NCI-H1694 treated with DMSO at 0.1 percent for 48 hours (cell line): Measurements from ENCODE around the gene SPDYE16.
"Not testable (repeated sequence)": the region's sequence is repeated elsewhere in the genome, so short reads cannot be mapped to it uniquely, and the experiment has no call there.

Experiments used
- DNase-seq: peaks from one replicate; lab custom pipeline; 2025; lab: John Stamatoyannopoulos, UW

The SPDYE16 gene

DNA sequence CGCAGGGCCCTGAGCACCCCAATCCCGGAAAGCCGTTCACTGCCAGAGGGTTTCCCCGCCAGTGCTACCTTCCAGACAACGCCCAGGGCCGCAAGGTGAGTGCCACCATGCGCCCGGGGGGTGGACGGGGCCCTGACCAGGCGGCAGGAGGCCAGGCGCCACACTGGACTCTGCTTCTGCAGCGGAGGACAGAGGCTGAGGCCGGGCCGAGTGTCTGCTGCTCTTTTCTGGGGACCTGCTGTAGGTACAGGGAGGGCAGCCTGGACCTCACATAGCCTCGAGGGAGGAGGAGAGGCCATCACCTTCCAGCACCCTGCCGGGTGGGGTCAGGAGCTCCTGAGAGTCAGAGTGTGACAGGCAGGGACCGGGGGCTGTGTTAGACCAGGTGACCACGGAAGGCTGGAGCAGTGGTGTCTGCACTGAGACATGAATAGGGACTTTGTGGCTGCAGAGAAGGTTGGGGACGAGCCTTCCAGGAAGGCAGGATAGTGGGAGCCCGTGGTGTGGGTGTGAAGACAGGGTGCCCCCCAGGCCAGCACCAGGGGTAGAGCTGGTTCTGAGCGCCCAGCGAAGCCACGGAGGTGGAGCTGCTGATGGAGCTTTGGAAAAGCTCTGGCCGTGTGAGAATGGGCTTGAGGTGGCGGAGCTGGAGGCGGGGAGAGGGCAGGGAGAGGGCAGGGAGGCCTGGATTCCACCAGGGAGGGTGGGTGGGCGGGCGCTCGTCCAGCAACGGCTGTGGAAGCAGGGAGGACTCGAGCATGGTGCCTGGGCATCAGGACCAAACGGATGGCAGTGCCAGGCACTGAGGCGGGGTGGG is 38.5 kb downstream of the SPDYE16 start:
- DNase-seq = not testable (repeated sequence)

DNA sequence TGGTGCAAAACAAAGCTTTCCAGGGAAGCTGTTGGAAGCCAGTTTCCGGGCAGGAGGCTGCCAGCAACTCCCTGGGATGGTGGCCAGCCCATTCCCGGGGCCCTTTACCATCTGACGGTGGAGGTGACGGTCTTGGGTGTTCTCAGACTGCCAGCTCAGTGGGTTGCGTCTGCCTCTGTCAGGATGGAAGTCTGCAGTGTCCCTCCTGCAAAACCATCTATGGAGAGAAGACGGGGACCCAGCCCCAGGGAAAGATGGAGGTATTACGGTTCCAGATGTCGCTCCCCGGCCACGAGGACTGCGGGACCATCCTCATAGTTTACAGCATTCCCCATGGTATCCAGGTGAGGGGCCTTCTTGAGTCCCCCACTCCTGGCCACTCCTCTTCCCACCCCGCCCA is 39.9 kb downstream of the SPDYE16 start:
- not testable (repeated sequence) for DNase-seq

DNA sequence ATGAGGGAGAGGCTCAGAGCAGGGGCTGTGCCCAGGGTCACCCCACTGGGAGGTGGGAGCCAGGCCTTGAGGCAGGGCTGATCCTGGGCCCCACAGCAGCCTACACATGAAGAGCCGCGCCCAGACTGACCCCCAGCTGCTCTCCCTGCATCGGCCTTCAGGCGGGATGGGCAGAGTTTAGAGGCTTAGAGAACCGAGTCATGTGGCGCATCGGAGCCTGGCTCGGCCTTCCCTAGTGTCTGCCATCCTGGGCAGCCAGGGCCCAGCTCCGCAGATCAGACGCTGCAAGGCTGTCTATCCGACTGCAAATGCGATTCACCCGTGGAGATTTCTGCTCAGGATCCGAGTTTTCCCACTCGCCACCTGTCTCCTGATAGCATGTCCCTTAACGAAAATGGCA is 40.3 kb downstream of the SPDYE16 start:
- DNase-seq = not testable (repeated sequence)

DNA sequence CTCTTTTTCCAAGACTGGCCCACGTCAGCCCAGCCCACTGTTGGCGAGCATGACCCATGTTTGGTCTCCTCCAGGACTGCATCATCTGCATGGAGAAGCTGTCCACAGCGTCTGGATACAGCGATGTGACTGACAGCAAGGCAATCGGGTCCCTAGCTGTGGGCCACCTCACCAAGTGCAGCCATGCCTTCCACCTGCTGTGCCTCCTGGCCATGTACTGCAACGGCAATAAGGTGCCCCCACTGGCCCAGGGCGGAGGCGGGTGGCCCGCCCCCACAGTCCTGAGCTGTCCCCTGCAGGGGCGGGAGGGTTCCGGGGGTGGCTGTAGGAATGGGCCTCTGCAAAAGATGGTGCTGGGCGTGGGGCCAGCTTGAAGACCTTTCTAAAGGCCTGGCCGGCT is 40.9 kb downstream of the SPDYE16 start:
- DNase-seq = not testable (repeated sequence)

DNA sequence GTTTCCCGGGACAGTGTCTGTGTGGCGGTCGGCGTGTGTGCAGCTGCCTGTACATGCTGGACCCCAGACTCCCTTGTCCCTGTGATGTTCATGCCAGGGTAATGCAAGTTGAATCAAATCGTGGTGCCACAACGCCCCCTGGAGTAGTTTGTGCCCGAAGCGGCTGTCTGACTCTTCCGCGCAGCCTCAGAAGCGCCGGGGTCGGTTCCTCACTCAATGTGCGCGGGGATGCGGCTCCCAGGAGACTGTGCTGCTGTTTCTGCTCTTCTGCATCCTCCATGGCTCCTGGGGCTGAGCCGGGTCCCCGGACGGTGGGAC is 43.2 kb downstream of the SPDYE16 start:
- DNase-seq = not testable (repeated sequence)

DNA sequence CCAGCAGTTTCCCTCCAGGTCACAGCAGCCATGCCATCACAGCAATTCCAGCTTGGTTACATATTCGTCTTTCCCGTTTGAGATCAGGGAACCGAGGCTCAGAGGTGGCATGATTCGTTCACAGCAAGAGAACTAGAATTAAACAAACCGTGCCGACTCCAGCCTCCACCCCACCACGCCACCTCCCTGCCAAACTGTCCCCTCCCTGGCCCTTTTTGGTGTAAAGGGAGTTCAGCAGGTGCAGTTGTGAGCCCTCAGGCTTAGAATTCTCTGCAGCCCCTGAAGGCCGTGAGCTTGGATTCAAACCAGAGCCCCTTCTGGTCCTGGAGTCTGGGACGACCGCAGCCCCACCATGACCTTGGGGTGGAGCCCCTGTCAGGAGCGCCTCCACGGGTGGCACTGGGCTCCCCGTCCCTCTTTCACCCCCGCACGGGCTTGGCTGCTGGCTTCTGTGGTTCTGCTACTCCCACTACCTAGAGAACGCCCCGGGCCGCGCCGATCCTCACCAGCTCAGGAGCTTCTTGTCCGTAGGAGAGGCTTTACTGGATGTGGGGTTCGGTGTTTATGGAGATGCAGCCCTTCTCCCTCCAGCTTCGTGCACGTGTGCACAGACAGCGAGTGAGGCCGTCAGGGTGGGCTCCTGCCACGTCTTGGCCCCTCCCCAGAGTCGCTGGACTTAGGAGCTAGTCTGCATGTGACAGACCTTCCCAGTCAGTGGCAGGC is 43.7 kb downstream of the SPDYE16 start:
- DNase-seq = not testable (repeated sequence)

DNA sequence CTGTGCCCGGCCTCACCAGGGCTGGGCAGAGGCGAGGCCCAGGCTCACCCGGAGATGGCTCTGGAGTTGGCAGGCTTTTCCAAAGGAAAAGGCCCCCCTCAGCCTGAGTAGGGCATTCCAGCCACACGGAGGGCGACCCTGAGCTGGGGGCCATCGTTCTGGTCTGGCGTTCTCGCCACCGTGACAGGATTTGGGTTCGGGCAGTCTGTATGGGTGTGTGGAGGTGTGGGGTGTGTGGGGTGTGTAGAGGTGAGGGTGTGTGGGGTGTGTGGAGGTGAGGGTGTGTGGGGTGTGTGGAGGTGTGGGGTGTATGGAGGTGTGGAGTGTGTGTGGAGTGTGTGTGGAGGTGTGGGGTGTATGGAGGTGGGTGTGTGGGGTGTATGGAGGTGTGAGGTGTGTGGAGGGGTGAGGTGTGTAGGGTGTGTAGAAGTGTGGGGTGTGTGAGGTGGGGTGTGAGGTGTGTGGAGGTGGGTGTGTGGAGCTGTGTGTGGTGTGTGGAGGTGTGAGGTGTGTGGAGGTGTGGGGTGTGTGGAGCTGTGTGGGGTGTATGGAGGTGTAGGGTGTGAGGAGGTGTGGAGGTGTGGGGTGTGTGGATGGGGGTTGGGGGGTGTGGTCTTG is 44.4 kb downstream of the SPDYE16 start:
- DNase-seq = not testable (repeated sequence)

DNA sequence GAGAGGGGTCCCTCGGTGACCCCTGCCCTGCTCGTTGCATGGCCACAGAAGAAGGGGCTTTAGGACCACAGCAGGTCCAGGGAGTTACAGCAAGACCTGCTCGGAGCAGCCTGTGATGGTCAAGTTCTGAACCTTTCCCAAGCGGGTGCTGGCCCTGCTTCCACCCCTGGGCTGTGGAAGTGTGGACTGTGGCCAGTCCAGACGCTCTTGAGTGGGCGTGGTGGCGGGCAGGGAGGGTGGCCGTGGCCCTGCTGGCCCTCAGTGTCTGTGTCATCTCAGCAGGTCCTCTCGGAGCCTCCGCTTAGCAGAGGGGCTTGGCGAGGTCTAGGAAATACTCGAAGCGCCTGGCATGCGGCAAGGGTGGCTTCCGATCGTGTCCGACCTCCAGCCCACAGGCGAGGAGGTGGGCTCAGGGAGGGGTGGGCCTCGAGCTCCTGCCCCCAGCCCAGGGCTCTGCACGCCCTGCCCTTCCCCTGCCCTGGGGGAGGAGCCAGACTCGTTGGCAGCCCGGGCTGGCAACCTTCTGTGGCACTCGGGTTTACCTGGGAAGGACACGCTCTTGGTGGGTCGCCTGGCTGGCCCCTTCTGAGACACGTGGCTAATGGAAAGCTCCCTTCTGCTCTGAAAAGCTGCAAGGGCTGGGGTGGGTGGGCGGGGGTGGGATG is 45.0 kb downstream of the SPDYE16 start:
- not testable (repeated sequence) for DNase-seq

DNA sequence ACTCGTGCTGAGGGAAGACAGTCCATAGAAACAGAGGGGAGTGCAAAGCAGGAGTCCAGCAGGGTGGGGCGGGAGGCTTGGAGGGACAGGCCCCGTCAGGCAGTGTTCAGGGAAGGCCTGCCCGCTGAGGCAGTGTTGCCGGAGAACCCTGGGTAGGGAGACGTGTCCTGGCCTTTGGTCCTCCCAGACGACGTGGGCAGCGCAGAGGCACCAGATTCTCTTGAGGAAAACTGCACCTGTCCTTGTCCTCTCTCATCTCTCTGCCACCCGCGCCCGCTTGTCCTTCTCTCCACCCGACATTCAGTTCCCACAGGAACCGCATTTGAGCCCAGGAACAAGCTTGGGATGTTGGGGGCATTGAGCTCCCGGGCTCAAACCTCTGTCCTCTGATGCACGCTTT is 47.4 kb downstream of the SPDYE16 start:
- not testable (repeated sequence) for DNase-seq

DNA sequence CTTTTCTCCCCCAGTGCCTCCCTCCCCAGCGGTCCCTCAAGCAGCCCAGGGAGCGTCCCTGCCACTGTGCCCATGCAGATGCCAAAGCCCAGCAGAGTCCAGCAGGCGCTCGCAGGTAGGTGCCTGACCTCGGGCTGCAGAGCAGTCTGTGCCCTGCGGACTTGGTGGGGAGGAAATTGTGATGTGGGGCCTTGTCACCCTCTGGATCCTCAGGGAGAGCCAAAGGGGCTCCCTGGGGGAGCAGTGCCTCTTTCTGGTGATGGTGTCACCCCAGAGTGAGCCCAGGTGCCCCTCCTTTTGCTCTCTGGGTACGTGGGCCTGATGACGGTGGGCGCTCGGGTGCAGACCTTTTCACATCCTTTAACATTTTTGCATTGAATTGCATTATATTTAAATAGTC is 51.0 kb downstream of the SPDYE16 start:
- DNase-seq = not testable (repeated sequence)

DNA sequence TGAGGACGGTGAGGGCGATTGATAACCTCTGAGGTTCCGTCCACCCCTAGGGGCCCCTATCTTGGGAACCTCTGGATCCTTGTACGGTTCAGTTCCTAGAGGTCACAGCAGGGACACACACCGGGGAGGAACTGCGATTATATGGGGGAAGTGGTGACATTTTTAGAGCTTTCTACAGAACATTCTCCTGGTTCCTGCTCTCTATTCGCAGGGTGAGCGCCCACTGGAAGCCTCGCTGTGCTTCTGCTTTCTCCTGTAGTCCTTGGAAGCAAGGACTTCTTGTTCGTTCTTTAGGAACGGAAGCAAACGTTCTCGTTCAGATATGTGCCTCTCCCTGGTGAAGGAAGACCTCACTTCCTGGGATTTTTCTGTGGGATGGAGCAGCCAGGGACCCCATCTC is 55.1 kb downstream of the SPDYE16 start:
- DNase-seq = not testable (repeated sequence)

DNA sequence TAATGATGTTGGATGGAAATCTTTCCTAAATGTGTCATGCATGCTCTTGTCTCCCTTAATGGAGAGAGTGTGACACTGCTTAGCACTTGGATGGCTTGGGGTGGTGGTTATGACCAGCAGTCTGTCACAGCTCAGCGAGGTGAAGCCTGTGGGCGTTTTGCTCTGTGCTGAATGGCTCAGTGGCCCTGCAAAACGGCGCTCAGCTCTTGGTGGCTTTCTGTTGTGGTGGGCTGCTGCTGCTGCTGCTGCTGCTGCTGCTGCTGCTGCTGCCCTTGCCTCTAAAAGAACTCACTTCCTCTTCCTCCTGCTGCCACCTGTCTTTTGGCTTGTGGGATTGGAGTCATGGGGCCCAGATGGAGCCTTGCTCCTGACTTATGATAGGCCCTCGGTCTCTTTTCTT is 56.5 kb downstream of the SPDYE16 start:
- not testable (repeated sequence) for DNase-seq

DNA sequence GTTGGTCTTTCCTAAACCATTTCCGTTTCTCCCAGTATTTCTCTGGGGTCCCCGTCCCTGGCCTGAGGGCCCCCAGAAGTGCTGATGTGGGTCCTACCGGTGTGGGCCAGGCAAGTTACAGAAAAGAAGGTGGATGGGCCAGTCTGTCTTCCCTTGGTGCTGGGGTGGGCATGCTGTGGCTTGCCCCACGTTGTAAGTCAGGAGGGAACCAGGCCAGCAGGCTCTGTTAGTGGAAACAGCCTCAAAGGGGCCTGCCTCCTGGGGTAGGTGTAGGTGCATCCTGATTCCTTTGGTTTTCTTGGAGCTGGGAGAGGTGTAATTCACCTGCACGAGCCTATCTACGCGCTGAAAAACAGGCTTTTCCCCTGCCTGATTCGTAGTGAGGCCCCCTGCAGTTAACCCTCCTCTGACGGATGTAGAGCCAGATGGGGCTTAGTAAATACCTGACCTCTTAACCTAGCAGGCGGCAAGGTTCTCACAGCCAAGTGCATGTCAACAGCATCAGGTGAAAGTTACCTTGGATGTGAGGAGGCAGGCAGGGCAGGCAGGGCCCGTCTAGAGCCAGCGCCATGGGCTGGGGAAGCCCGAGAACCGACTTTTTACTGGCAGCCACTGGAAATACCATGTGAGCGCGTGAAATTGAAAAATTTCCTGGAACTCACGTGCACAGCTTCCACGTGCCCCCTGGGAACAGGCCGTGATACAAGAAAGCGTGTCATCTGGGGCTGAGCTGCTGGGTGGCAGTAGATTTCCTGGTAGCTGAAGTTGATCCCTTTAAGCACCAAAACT is 57.1 kb downstream of the SPDYE16 start:
- DNase-seq = not testable (repeated sequence)

DNA sequence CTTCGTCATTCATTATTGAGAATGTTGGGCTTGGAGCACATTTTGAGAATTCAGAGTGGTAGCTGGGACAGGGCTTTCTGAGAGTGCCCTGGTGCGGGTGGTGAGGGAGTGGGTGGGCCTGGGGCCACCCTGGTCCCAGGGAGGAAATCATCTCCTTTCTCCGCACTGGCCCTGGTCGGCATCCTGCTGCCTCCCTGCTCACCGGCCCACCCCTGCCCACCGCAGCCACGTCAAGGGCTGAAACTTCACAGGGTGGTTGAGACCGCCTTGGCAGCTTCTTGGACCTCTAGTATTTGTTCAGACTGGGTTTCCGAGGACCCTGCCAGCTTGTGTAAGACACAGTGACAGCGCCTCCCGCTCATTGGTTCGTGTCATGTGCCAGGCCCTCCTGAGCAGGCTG is 58.6 kb downstream of the SPDYE16 start:
- not testable (repeated sequence) for DNase-seq

DNA sequence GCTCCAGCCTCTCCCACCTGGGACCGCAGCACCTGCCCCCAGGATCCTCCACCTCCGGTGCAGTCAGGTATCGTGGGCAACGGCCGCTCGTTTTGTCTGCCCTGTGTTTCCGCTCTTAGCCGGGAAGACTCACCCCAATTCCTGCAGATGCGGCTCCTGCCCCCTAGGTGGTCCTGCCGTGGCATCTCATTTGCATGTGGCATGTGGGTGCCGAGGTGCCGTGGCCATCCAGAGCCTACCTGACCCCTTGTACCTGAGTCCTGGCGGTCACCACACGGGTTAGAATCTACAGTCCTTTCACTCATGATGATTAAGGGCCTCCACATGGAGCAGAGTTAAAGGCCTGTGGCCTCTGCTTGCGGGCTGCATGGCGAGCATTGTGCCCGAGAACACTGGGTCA is 60.0 kb downstream of the SPDYE16 start:
- DNase-seq = not testable (repeated sequence)

DNA sequence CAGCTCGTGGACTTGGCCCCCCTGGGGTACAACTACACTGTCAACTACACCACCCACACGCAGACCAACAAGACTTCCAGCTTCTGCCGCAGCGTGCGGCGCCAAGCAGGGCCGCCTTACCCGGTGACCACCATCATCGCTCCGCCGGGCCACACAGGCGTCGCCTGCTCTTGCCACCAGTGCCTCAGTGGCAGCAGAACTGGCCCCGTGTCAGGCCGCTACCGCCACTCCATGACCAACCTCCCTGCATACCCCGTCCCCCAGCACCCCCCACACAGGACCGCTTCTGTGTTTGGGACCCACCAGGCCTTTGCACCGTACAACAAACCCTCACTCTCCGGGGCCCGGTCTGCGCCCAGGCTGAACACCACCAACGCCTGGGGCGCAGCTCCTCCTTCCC is 60.4 kb downstream of the SPDYE16 start:
- not testable (repeated sequence) for DNase-seq
